Mesothelial cell of epicardium (in vitro differentiated cells): ENCODE data around the gene PTS. TPM values are rescaled to one million over a fixed set of nuclear protein-coding genes. Genes with fewer than 3 reads are reported as not detected.

Source experiments
- DNase-seq, 2 experiments: peaks; one replicate each; pipeline ENCODE4 v3.0.0; 2021; ENCODE audit warnings: low spot score in 2 of 2; ENCODE audit not compliant: unreplicated experiment in 2 of 2
- H3K27ac Mint-ChIP-seq: 2 replicates; pipeline ENCODE4 v1.8.0; 2021; ENCODE audit warnings: mixed read lengths
- H3K27me3 Mint-ChIP-seq: 2 replicates; pipeline ENCODE4 v1.8.0; 2021; ENCODE audit warnings: low read depth, mixed read lengths
- H3K36me3 Mint-ChIP-seq: 2 replicates; pipeline ENCODE4 v1.8.0; 2021; ENCODE audit warnings: mixed read lengths
- H3K4me1 Mint-ChIP-seq: 2 replicates; pipeline ENCODE4 v1.8.0; 2021; ENCODE audit warnings: mixed read lengths
- H3K4me3 Mint-ChIP-seq: 2 replicates; pipeline ENCODE4 v1.8.0; 2021; ENCODE audit warnings: mild to moderate bottlenecking, moderate library complexity, mixed read lengths
- H3K9me3 Mint-ChIP-seq: 2 replicates; pipeline ENCODE4 v1.8.0; 2021; ENCODE audit warnings: mixed read lengths
- total RNA-seq: library from RNA; stranded (reverse); gene quantifications from 3 replicates; pipeline ENCODE4 v1.2.1, GENCODE V29; 2021
- TF ChIP-seq, protein P1 (sequence below): fragments of 200-600 bp; sonication (generic); IDR thresholded peaks from one replicate; pipeline ENCODE4 v1.5.0; 2021; ENCODE audit warnings: antibody characterized with exemption; ENCODE audit not compliant: unreplicated experiment

Gene PTS
- total RNA-seq, 1 donor from 2014 or later, result 56.2 TPM

DNA sequence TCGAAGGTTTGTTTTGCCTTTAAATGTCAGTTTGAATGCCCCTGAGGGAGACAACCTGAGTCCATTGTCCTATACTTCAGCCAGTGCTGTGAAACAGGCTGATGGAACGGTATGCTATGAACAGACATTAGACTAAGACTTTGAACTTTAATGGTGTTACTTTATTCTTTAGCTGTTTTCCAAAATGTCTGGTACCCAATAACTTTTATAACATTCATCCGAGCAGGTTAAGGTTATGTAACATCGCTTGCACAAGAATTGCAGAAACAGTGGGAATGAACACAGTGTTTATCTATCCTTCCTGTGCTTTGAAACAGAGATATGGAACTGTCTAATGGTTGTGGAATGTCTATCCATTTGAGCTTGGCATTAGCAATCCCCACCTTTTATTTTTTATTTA, 12.5 kb upstream of the PTS start:
- no peak overlapping the region for H3K27ac Mint-ChIP-seq

GRCh38 chr11:112215621-112216020, 10.6 kb upstream of the PTS start:
- TF ChIP-seq, protein P1, sequence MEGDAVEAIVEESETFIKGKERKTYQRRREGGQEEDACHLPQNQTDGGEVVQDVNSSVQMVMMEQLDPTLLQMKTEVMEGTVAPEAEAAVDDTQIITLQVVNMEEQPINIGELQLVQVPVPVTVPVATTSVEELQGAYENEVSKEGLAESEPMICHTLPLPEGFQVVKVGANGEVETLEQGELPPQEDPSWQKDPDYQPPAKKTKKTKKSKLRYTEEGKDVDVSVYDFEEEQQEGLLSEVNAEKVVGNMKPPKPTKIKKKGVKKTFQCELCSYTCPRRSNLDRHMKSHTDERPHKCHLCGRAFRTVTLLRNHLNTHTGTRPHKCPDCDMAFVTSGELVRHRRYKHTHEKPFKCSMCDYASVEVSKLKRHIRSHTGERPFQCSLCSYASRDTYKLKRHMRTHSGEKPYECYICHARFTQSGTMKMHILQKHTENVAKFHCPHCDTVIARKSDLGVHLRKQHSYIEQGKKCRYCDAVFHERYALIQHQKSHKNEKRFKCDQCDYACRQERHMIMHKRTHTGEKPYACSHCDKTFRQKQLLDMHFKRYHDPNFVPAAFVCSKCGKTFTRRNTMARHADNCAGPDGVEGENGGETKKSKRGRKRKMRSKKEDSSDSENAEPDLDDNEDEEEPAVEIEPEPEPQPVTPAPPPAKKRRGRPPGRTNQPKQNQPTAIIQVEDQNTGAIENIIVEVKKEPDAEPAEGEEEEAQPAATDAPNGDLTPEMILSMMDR, result no peak
- H3K9me3 Mint-ChIP-seq, result no peaks in the 10 kb centered on the region
- no peak overlapping the region for H3K27ac Mint-ChIP-seq
- no peaks in the 10 kb centered on the region for H3K27me3 Mint-ChIP-seq
- DNase-seq, result no peak
- H3K4me1 Mint-ChIP-seq, result peaks cover 8% of the 10 kb centered on the region
- H3K36me3 Mint-ChIP-seq, result peaks cover 17% of the 10 kb centered on the region
- no peak overlapping the region for H3K4me3 Mint-ChIP-seq

More for the DNA sequence above, 12.5 kb upstream of the PTS start:
- H3K4me1 Mint-ChIP-seq, result no peaks in the 10 kb centered on the region
- H3K4me3 Mint-ChIP-seq, result no peak overlapping the region
- H3K9me3 Mint-ChIP-seq, result no peaks in the 10 kb centered on the region
- no peaks in the 10 kb centered on the region for H3K27me3 Mint-ChIP-seq
- TF ChIP-seq, protein P1, result no peak
- DNase-seq, result no peak
- peaks cover 21% of the 10 kb centered on the region for H3K36me3 Mint-ChIP-seq

- Mint-ChIP-seq H3K4me3 (no peak overlapping the region), H3K9me3 (no peaks in the 10 kb centered on the region), H3K4me1 (peaks cover 14% of the 10 kb centered on the region), H3K36me3 (peaks cover 17% of the 10 kb centered on the region), H3K27ac (no peak overlapping the region), H3K27me3 (no peaks in the 10 kb centered on the region)
- TF ChIP-seq, protein P1, result no peak
- no peak for DNase-seq
Observed at GRCh38 chr11:112216561-112217105, 9.6 kb upstream of the PTS start.

GRCh38 chr11:112219476-112220232, 6.6 kb upstream of the PTS start:
- Mint-ChIP-seq H3K4me1 (peaks cover 18% of the 10 kb centered on the region), H3K9me3 (no peaks in the 10 kb centered on the region), H3K4me3 (no peak overlapping the region), H3K27ac (no peak overlapping the region), H3K27me3 (no peaks in the 10 kb centered on the region), H3K36me3 (peaks cover 14% of the 10 kb centered on the region)
- TF ChIP-seq, protein P1, result peak; percentile 79
- peak in 1 of 2 experiments; percentile 42 for DNase-seq

DNA sequence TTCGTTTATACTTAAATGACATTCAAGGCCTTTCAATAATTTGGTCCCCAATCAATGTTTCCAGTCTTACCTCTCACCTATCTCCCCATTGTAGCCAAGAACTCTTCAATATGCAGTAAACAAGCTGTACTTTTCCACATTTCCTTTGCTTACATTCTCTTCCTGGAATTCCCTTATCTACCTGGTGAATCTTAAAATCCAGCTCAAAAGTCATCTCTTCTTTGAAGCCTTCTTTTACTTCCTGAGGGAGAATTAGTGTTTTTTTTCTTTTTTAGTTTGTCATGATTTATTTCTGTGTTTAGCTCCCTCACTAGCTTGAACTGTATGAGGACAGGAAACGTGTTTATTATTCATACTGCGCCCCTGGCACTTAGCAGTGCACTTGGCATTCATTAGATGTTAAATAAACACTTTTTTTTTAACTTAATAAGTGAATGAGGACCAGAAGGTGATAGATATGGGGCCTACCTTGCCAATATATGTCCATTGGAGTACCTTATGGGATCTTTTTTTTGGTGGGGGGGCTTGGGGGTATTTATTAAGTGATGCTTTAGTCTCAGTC, 4.9 kb upstream of the PTS start:
- H3K36me3 Mint-ChIP-seq, result peaks cover 12% of the 10 kb centered on the region
- no peaks in the 10 kb centered on the region for H3K27me3 Mint-ChIP-seq
- TF ChIP-seq, protein P1, result no peak
- H3K4me3 Mint-ChIP-seq, result no peak overlapping the region
- H3K4me1 Mint-ChIP-seq, result peaks cover 18% of the 10 kb centered on the region
- H3K27ac Mint-ChIP-seq, result peak overlapping the region; percentile 62
- H3K9me3 Mint-ChIP-seq, result no peaks in the 10 kb centered on the region
- DNase-seq, result no peak
